Upper lobe of left lung (tissue), 6 donors: ENCODE measurements around the gene PKD2L1. TPM values are rescaled to one million over a fixed set of nuclear protein-coding genes. Genes with fewer than 3 reads are reported as not detected.

Source experiments
- ATAC-seq, 2 donors: fragments of 200-7000 bp; cut with Tn5 transposase; one replicate each; pipeline ENCODE4 v1.9.1; 2022; ENCODE audit warnings: mild to moderate bottlenecking in 2 of 2, moderate library complexity in 2 of 2; ENCODE audit not compliant: low FRiP score in 2 of 2
- DNase-seq, 2 donors: peaks; one replicate each; pipeline ENCODE4 v3.0.0-alpha.2; 2019 to 2020
- H3K27ac ChIP-seq, 4 donors: fragments of 200-600 bp; sonication (generic); one replicate each; pipeline ENCODE4 v1.5.1; 2016 to 2019
- H3K27me3 ChIP-seq, 4 donors: fragments of 200-600 bp; sonication (generic); one replicate each; pipeline ENCODE4 v1.5.1; 2017 to 2019
- H3K36me3 ChIP-seq, 4 donors: fragments of 200-600 bp; sonication (generic); one replicate each; pipeline ENCODE4 v1.5.1; 2016 to 2019
- H3K4me1 ChIP-seq, 4 donors: fragments of 200-600 bp; sonication (generic); one replicate each; pipeline ENCODE4 v1.5.1; 2018 to 2019
- H3K4me3 ChIP-seq, 4 donors: fragments of 200-600 bp; sonication (generic); one replicate each; pipeline ENCODE4 v1.5.1; 2017 to 2019; ENCODE audit warnings: mild to moderate bottlenecking in 2 of 4, moderate library complexity in 1 of 4
- H3K9me3 ChIP-seq, 4 donors: fragments of 200-600 bp; sonication (generic); one replicate each; pipeline ENCODE4 v1.5.1; 2018 to 2019
- CTCF ChIP-seq, 6 experiments: fragments of 450-650 bp in 4 of 6; fragments of 200-600 bp in 2 of 6; sonication (generic) in 2 of 6; IDR thresholded peaks; one replicate each; pipeline ENCODE4 v1.5.1; 2016 to 2019; ENCODE audit warnings: antibody characterized with exemption in 6 of 6
- EP300 ChIP-seq, 4 donors: sonication (generic); formaldehyde crosslinking; IDR thresholded peaks; one replicate each; pipeline ENCODE4 v1.5.1; 2017; ENCODE audit warnings: antibody characterized with exemption in 4 of 4, control low read depth in 2 of 4
- POLR2A ChIP-seq, 4 donors: fragments of 450-650 bp; IDR thresholded peaks; one replicate each; pipeline ENCODE4 v1.5.1; 2016 to 2017; ENCODE audit warnings: antibody characterized with exemption in 4 of 4, mild to moderate bottlenecking in 2 of 4
- POLR2AphosphoS5 ChIP-seq, 2 donors: sonication (generic); formaldehyde crosslinking; IDR thresholded peaks; one replicate each; pipeline ENCODE4 v1.5.1; 2017; ENCODE audit warnings: antibody characterized with exemption in 2 of 2
- WGBS, 2 donors: methylation state at CpG; one replicate each; pipeline ENCODE4 v1.1.5; 2017 to 2018; 5-methylcytosine and 5-hydroxymethylcytosine counted together
- total RNA-seq, 6 donors: library from RNA; depleted of rRNA in 4 of 6; stranded (reverse); fragments of >200 nt in 4 of 6; gene quantifications; one replicate each; pipeline versions ENCODE4 v1.1.0 to v1.2.1, GENCODE V29; 2016 to 2021
- donor health status: DM: no; HTN: no; CAD: no; lungs with moderate emphysema.
- donor health status: DM: no; HTN: yes; CAD: no; lungs with severe emphysema.

Gene PKD2L1
- total RNA-seq, 6 donors from 2014 or later = 0.61 to 8.4 (median 2.0) TPM

GRCh38 chr10:100373298-100374199 is 43.5 kb upstream of the PKD2L1 start:
- ATAC-seq = peak; percentile 96 to 98
- Histone ChIP-seq H3K4me1 (peaks cover 42 to 50% (median 45%) of the 10 kb centered on the region in 4 donors), H3K27me3 (no peaks in the 10 kb centered on the region), H3K4me3 (peak overlapping the region; percentile 44 to 66 (median 60)), H3K27ac (peak overlapping the region; percentile 93 to 98 (median 94)), H3K36me3 (no peaks in the 10 kb centered on the region), H3K9me3 (no peaks in the 10 kb centered on the region)
- peak; percentile 95 to 100 for DNase-seq
- WGBS, 2 donors = 1% methylated on average over 27 to 45 of the region's 45 CpGs
- TF ChIP-seq CTCF (IDR thresholded peaks at IDR 0.05) (peak in 1 of 6 experiments; percentile 2), POLR2AphosphoS5 (IDR thresholded peaks at IDR 0.05) (peak; percentile 64 to 88), POLR2A (IDR thresholded peaks at IDR 0.05) (peak in 3 of 4 donors; percentile 46 to 84 (median 49)), EP300 (IDR thresholded peaks at IDR 0.05) (peak in 1 of 4 donors; percentile 82)

- 17 to 24% methylated on average over 15 to 16 of the region's 16 CpGs for WGBS, 2 donors
- Histone ChIP-seq H3K27me3 (no peaks in the 10 kb centered on the region), H3K9me3 (no peaks in the 10 kb centered on the region), H3K36me3 (no peaks in the 10 kb centered on the region), H3K4me1 (peaks cover 42 to 50% (median 45%) of the 10 kb centered on the region in 4 donors), H3K27ac (peak overlapping the region; percentile 93 to 98 (median 94)), H3K4me3 (peak overlapping the region in 3 of 4 donors; percentile 44 to 66 (median 65))
- TF ChIP-seq EP300 (IDR thresholded peaks at IDR 0.05) (no peak), CTCF (IDR thresholded peaks at IDR 0.05) (peak in 3 of 6 experiments; percentile 3 to 11 (median 8)), POLR2A (IDR thresholded peaks at IDR 0.05) (no peak), POLR2AphosphoS5 (IDR thresholded peaks at IDR 0.05) (no peak)
- DNase-seq (no peak), ATAC-seq (peak in 1 of 2 donors; percentile 4)
Observed at GRCh38 chr10:100372415-100373297, 42.6 kb upstream of the PKD2L1 start.

GRCh38 chr10:100371482-100372027 is 41.5 kb upstream of the PKD2L1 start:
- Histone ChIP-seq H3K27me3 (no peaks in the 10 kb centered on the region), H3K36me3 (no peaks in the 10 kb centered on the region), H3K27ac (peak overlapping the region; percentile 37 to 98 (median 74)), H3K4me1 (peaks cover 42 to 50% (median 45%) of the 10 kb centered on the region in 4 donors), H3K9me3 (no peaks in the 10 kb centered on the region), H3K4me3 (peak overlapping the region in 1 of 4 donors; percentile 3)
- 78 to 79% methylated on average over 10 of the region's 10 CpGs for WGBS, 2 donors
- TF ChIP-seq POLR2AphosphoS5 (IDR thresholded peaks at IDR 0.05) (no peak), POLR2A (IDR thresholded peaks at IDR 0.05) (no peak), EP300 (IDR thresholded peaks at IDR 0.05) (no peak)
- DNase-seq (no peak), ATAC-seq (no peak)

GRCh38 chr10:100370714-100371481 is 40.9 kb upstream of the PKD2L1 start:
- H3K27me3 ChIP-seq = no peaks in the 10 kb centered on the region
- H3K36me3 ChIP-seq = no peaks in the 10 kb centered on the region
- peak overlapping the region in 1 of 4 donors; percentile 3 for H3K4me3 ChIP-seq
- peak overlapping the region; percentile 37 to 98 (median 74) for H3K27ac ChIP-seq
- peaks cover 42 to 50% (median 45%) of the 10 kb centered on the region in 4 donors for H3K4me1 ChIP-seq
- peak in 1 of 2 donors; percentile 90 for TF ChIP-seq POLR2AphosphoS5 (IDR thresholded peaks at IDR 0.05)
- TF ChIP-seq EP300 (IDR thresholded peaks at IDR 0.05) = peak in 2 of 4 donors; percentile 39 to 70
- TF ChIP-seq POLR2A (IDR thresholded peaks at IDR 0.05) = peak in 1 of 4 donors; percentile 78
- TF ChIP-seq CTCF (IDR thresholded peaks at IDR 0.05) = no peak
- DNase-seq (peak; percentile 90 to 91), ATAC-seq (peak; percentile 54 to 70)
- no peaks in the 10 kb centered on the region for H3K9me3 ChIP-seq
- WGBS, 2 donors = 24 to 29% methylated on average over 10 to 12 of the region's 12 CpGs
